H1 (cell line): Measurements from ENCODE around the gene MITF. TPM values are rescaled to one million over a fixed set of nuclear protein-coding genes. Genes with fewer than 3 reads are reported as not detected.

Experiments
- BRCA1 ChIP-seq: IDR thresholded peaks from 2 replicates; pipeline ENCODE4 v1.6.1; 2012; ENCODE audit warnings: low read depth, low read length, improper control_type of control experiment
- CBX8 ChIP-seq: fragments of 300-800, 300-1000 bp; sonication (generic); IDR thresholded peaks from 2 replicates; pipeline ENCODE4 v1.7.1; 2016; ENCODE audit warnings: low read depth, low read length, borderline replicate concordance
- CEBPB ChIP-seq: IDR thresholded peaks from 2 replicates; pipeline ENCODE4 v1.6.1; 2012; ENCODE audit warnings: low read depth, low read length
- E2F6 ChIP-seq: IDR thresholded peaks from 2 replicates; pipeline ENCODE4 v1.6.1; 2012; ENCODE audit warnings: inconsistent platforms
- EZH2 ChIP-seq: fragments of 200-600 bp; sonication (generic); IDR thresholded peaks from 2 replicates; pipeline ENCODE4 v1.7.1; 2012; ENCODE audit warnings: low read depth, mild to moderate bottlenecking, moderate library complexity, low read length, inconsistent platforms; ENCODE audit not compliant: severe bottlenecking
- NANOG ChIP-seq: IDR thresholded peaks from 2 replicates; pipeline ENCODE4 v1.6.1; 2011; ENCODE audit warnings: low read length, low read depth, mild to moderate bottlenecking, inconsistent platforms; ENCODE audit not compliant: insufficient read depth, poor library complexity, severe bottlenecking
- SP1 ChIP-seq: IDR thresholded peaks from 2 replicates; pipeline ENCODE4 v1.6.1; 2011; ENCODE audit warnings: low read depth, low read length
- SP2 ChIP-seq: IDR thresholded peaks from 2 replicates; pipeline ENCODE4 v1.6.1; 2012; ENCODE audit warnings: mild to moderate bottlenecking, low read length, inconsistent platforms
- TAF7 ChIP-seq: optimal IDR thresholded peaks from 2 replicates; pipeline ENCODE3; 2011; ENCODE audit warnings: low read depth, mild to moderate bottlenecking, inconsistent platforms, low read length, moderate library complexity, borderline replicate concordance
- polyA plus RNA-seq, 7 experiments: library from polyadenylated mRNA; depleted of rRNA in 3 of 7; stranded (reverse) in 5 of 7; unstranded in 2 of 7; fragments of >200 nt in 5 of 7; fragments of 200-250 nt in 2 of 7; gene quantifications; 1 replicate in 5 of 7; 2 replicates in 1 of 7; 4 replicates in 1 of 7; pipeline versions ENCODE4 v1.2.1 to v1.2.3, GENCODE V29; 2011 to 2013; ENCODE audit warnings: missing spikeins in 2 of 7, mixed read lengths in 2 of 7
- total RNA-seq: library from RNA; stranded (reverse); fragmentation: NEBNext Ultra II Directional; extraction: Animal tissue kit (Norgen Biotek cat#: 25700); gene quantifications from 2 replicates; pipeline ENCODE4 v1.2.1, GENCODE V29; 2021

The MITF gene
- total and polyA plus RNA-seq, 2 of the 8 experiments (the other 6 are each of a cell fraction or from before 2014, with no cell fraction given): 0.53 to 1.4 TPM

- TF ChIP-seq BRCA1 (no peak), CEBPB (no peak), SP1 (no peak), NANOG (no peak), TAF7 (no peak), SP2 (no peak), E2F6 (no peak), CBX8 (no peak), EZH2 (no peak)
- TF ChIP-seq, all 59 proteins: peak for 0
Observed at GRCh38 chr3:69848113-69848512, 108.8 kb downstream of the MITF start (continued).
